IPS-18a (cell line): Measurements from ENCODE around the gene FLAD1.

Experiments
- H3K27ac ChIP-seq: one replicate; pipeline ENCODE4 v1.5.1; 2013; ENCODE audit warnings: low read length
- H3K27me3 ChIP-seq: one replicate; pipeline ENCODE4 v1.6.1; 2013; ENCODE audit warnings: mild to moderate bottlenecking, low read length; ENCODE audit not compliant: control insufficient read depth, insufficient read depth
- H3K36me3 ChIP-seq: one replicate; pipeline ENCODE4 v1.6.1; 2013; ENCODE audit warnings: low read depth, low read length; ENCODE audit not compliant: control insufficient read depth
- H3K4me1 ChIP-seq: one replicate; pipeline ENCODE4 v1.6.1; 2013; ENCODE audit warnings: low read depth, low read length; ENCODE audit not compliant: control insufficient read depth
- H3K4me3 ChIP-seq: one replicate; pipeline ENCODE4 v1.5.1; 2013; ENCODE audit warnings: low read length
- H3K9ac ChIP-seq: one replicate; pipeline ENCODE4 v1.6.1; 2013; ENCODE audit warnings: mild to moderate bottlenecking, low read length, moderate library complexity
- H3K9me3 ChIP-seq: one replicate; pipeline ENCODE4 v1.6.1; 2013; ENCODE audit warnings: low read depth, low read length; ENCODE audit not compliant: control insufficient read depth

FLAD1 gene

GRCh38 chr1:154955039-154955717 is 28.0 kb upstream of the FLAD1 start:
- Histone ChIP-seq H3K27ac (peak overlapping the region; percentile 79), H3K36me3 (peaks cover 9% of the 10 kb centered on the region), H3K9me3 (no peaks in the 10 kb centered on the region), H3K27me3 (no peaks in the 10 kb centered on the region), H3K4me1 (peaks cover 23% of the 10 kb centered on the region), H3K9ac (peak overlapping the region; percentile 80), H3K4me3 (peak overlapping the region; percentile 70)

GRCh38 chr1:154955718-154956543 is 27.2 kb upstream of the FLAD1 start, which contains the start of gene PBXIP1:
Gene PBXIP1 (minus strand): TSS chr1:154956099. CDS start chr1:154953721, 2,378 bp downstream.
- peak within 1 kb of the TSS; percentile 80 for H3K9ac ChIP-seq
- H3K27me3 ChIP-seq, result no peaks in the 10 kb centered on the region
- H3K4me1 ChIP-seq, result peaks cover 28% of the 10 kb centered on the region
- H3K9me3 ChIP-seq, result no peaks in the 10 kb centered on the region
- peak within 1 kb of the TSS; percentile 79 for H3K27ac ChIP-seq
- H3K36me3 ChIP-seq, result peaks cover 9% of the 10 kb centered on the region
- peak within 1 kb of the TSS; percentile 70 for H3K4me3 ChIP-seq

GRCh38 chr1:154956544-154956941 is 26.6 kb upstream of the FLAD1 start:
- Histone ChIP-seq H3K36me3 (peaks cover 6% of the 10 kb centered on the region), H3K27me3 (no peaks in the 10 kb centered on the region), H3K4me1 (peaks cover 28% of the 10 kb centered on the region), H3K27ac (peak overlapping the region; percentile 6), H3K4me3 (peak overlapping the region; percentile 70), H3K9ac (peak overlapping the region; percentile 80), H3K9me3 (no peaks in the 10 kb centered on the region)

- peak overlapping the region; percentile 80 for H3K9ac ChIP-seq
- no peaks in the 10 kb centered on the region for H3K9me3 ChIP-seq
- H3K27ac ChIP-seq, result no peak overlapping the region
- H3K36me3 ChIP-seq, result peaks cover 6% of the 10 kb centered on the region
- H3K27me3 ChIP-seq, result no peaks in the 10 kb centered on the region
- peaks cover 28% of the 10 kb centered on the region for H3K4me1 ChIP-seq
- H3K4me3 ChIP-seq, result peak overlapping the region; percentile 70
Observed at GRCh38 chr1:154957091-154957657, 26.0 kb upstream of the FLAD1 start.

- Histone ChIP-seq H3K4me3 (no peak overlapping the region), H3K36me3 (peaks cover 7% of the 10 kb centered on the region), H3K4me1 (peaks cover 28% of the 10 kb centered on the region), H3K9ac (no peak overlapping the region), H3K27me3 (no peaks in the 10 kb centered on the region), H3K9me3 (no peaks in the 10 kb centered on the region), H3K27ac (no peak overlapping the region)
Observed at GRCh38 chr1:154958036-154958435, 25.1 kb upstream of the FLAD1 start.

GRCh38 chr1:154958681-154959425 is 24.3 kb upstream of the FLAD1 start:
- Histone ChIP-seq H3K4me3 (no peak overlapping the region), H3K27me3 (no peaks in the 10 kb centered on the region), H3K9ac (no peak overlapping the region), H3K9me3 (no peaks in the 10 kb centered on the region), H3K4me1 (peaks cover 27% of the 10 kb centered on the region), H3K27ac (no peak overlapping the region), H3K36me3 (peaks cover 16% of the 10 kb centered on the region)

GRCh38 chr1:154959426-154959780 is 23.7 kb upstream of the FLAD1 start:
- H3K27me3 ChIP-seq, result no peaks in the 10 kb centered on the region
- H3K36me3 ChIP-seq, result peaks cover 21% of the 10 kb centered on the region
- no peak overlapping the region for H3K9ac ChIP-seq
- peaks cover 22% of the 10 kb centered on the region for H3K4me1 ChIP-seq
- H3K4me3 ChIP-seq, result no peak overlapping the region
- H3K9me3 ChIP-seq, result no peaks in the 10 kb centered on the region
- no peak overlapping the region for H3K27ac ChIP-seq

- Histone ChIP-seq H3K4me3 (peak overlapping the region; percentile 88), H3K36me3 (peaks cover 32% of the 10 kb centered on the region), H3K27me3 (no peaks in the 10 kb centered on the region), H3K27ac (no peak overlapping the region), H3K9ac (peak overlapping the region; percentile 74), H3K9me3 (no peaks in the 10 kb centered on the region), H3K4me1 (peaks cover 13% of the 10 kb centered on the region)
Observed at GRCh38 chr1:154960446-154961136, 22.6 kb upstream of the FLAD1 start.

GRCh38 chr1:154961207-154962155 is 21.7 kb upstream of the FLAD1 start, which contains the start of gene PYGO2:
Gene PYGO2 (minus strand): TSS chr1:154961782. CDS start chr1:154961576, 206 bp downstream.
- Histone ChIP-seq H3K4me3 (peak within 1 kb of the TSS; percentile 88), H3K27me3 (no peaks in the 10 kb centered on the region), H3K4me1 (peaks cover 13% of the 10 kb centered on the region), H3K9me3 (no peaks in the 10 kb centered on the region), H3K36me3 (peaks cover 41% of the 10 kb centered on the region), H3K9ac (peak within 1 kb of the TSS; percentile 74), H3K27ac (no peak within 1 kb of the TSS)

GRCh38 chr1:154962156-154962749 is 20.9 kb upstream of the FLAD1 start:
- H3K27me3 ChIP-seq, result no peaks in the 10 kb centered on the region
- H3K9me3 ChIP-seq, result no peaks in the 10 kb centered on the region
- H3K27ac ChIP-seq, result no peak overlapping the region
- H3K9ac ChIP-seq, result peak overlapping the region; percentile 74
- H3K4me1 ChIP-seq, result peaks cover 5% of the 10 kb centered on the region
- peak overlapping the region; percentile 88 for H3K4me3 ChIP-seq
- H3K36me3 ChIP-seq, result peaks cover 49% of the 10 kb centered on the region
